HEK293 (cell line): ENCODE results near the gene GSTM1.

Experiments used
- CTCF ChIA-PET: fragments of 350-600 bp; formaldehyde crosslinking; extraction: SDS; loops from one replicate; lab custom pipeline; 2021; ENCODE audit warnings: antibody characterized with exemption; lab: Yijun Ruan, JAX
- POLR2A ChIA-PET: fragments of 300-600 bp; formaldehyde crosslinking; extraction: SDS; loops from one replicate; lab custom pipeline; 2020; ENCODE audit warnings: antibody characterized with exemption, inconsistent platforms; lab: Yijun Ruan, JAX
- H3K27ac ChIP-seq: fragments of 200-500 bp; sonication (Bioruptor generic); 2 replicates; pipeline ENCODE4 v1.5.1; 2014; ENCODE audit warnings: low read depth, low read length, control low read depth, inconsistent platforms; ENCODE audit errors: extremely low read depth
- H3K36me3 ChIP-seq, 2 experiments: fragments of 200-500 bp in 1 of 2; sonication (Bioruptor generic) in 1 of 2; 1 replicate in 1 of 2; 2 replicates in 1 of 2; pipeline ENCODE4 v1.5.1; 2014 to 2017; ENCODE audit warnings: inconsistent platforms in 2 of 2, low read length in 2 of 2; ENCODE audit not compliant: control insufficient read depth in 2 of 2, insufficient read depth in 1 of 2
- H3K4me1 ChIP-seq: fragments of 200-500 bp; sonication (Bioruptor generic); 2 replicates; pipeline ENCODE4 v1.5.1; 2014; ENCODE audit warnings: mild to moderate bottlenecking, low read length, inconsistent platforms; ENCODE audit not compliant: control insufficient read depth, insufficient read depth
- H3K4me3 ChIP-seq: 2 replicates; pipeline ENCODE4 v1.5.1; 2011; ENCODE audit warnings: low read depth, mild to moderate bottlenecking, control low read depth, low read length, moderate library complexity
- H3K9me3 ChIP-seq: fragments of 200-500 bp; sonication (Bioruptor generic); 2 replicates; pipeline ENCODE4 v1.5.1; 2014; ENCODE audit warnings: low read depth, low read length, inconsistent platforms; ENCODE audit not compliant: control insufficient read depth, insufficient read depth
- GLIS1 ChIP-seq: fragments of 450-650 bp; formaldehyde crosslinking; IDR thresholded peaks from 2 replicates; pipeline ENCODE4 v1.5.1; 2016; ENCODE audit warnings: missing biosample characterization, missing genetic modification characterization
- HOXA7 ChIP-seq: sonication (generic); formaldehyde crosslinking; IDR thresholded peaks from 2 replicates; pipeline ENCODE4 v1.8.1; 2022; ENCODE audit warnings: missing genetic modification reagents, borderline replicate concordance
- KLF1 ChIP-seq: fragments of 450-650 bp; formaldehyde crosslinking; IDR thresholded peaks from 2 replicates; pipeline ENCODE4 v1.5.1; 2016; ENCODE audit warnings: missing biosample characterization, missing genetic modification characterization
- REPIN1 ChIP-seq: fragments of 450-650 bp; formaldehyde crosslinking; IDR thresholded peaks from 2 replicates; pipeline ENCODE4 v1.5.1; 2017; ENCODE audit warnings: missing biosample characterization, missing genetic modification characterization, low read depth
- TCF7L2 ChIP-seq: IDR thresholded peaks from 2 replicates; pipeline ENCODE4 v1.6.1; 2011; ENCODE audit warnings: low read depth, mild to moderate bottlenecking, inconsistent platforms, low read length, moderate library complexity, borderline replicate concordance
- ZBTB21 ChIP-seq: fragments of 450-650 bp; formaldehyde crosslinking; IDR thresholded peaks from 2 replicates; pipeline ENCODE4 v1.5.1; 2017; ENCODE audit warnings: missing biosample characterization, missing genetic modification characterization
- ZNF112 ChIP-seq: fragments of 450-650 bp; formaldehyde crosslinking; IDR thresholded peaks from 2 replicates; pipeline ENCODE4 v1.5.0; 2017; ENCODE audit warnings: missing biosample characterization, missing genetic modification characterization
- ZNF133 ChIP-seq: fragments of 450-650 bp; formaldehyde crosslinking; IDR thresholded peaks from 2 replicates; pipeline ENCODE4 v1.5.1; 2016; ENCODE audit warnings: missing biosample characterization, missing genetic modification characterization
- ZNF202 ChIP-seq: fragments of 450-650 bp; formaldehyde crosslinking; IDR thresholded peaks from 2 replicates; pipeline ENCODE4 v1.5.1; 2016; ENCODE audit warnings: missing biosample characterization, missing genetic modification characterization, borderline replicate concordance
- ZNF274 ChIP-seq, 2 experiments: fragments of 200-500 bp in 1 of 2; fragments of 450-650 bp in 1 of 2; sonication (Bioruptor generic) in 1 of 2; formaldehyde crosslinking in 1 of 2; IDR thresholded peaks; 2 replicates each; pipeline versions ENCODE4 v1.5.1 to v1.6.1; 2014 to 2016; ENCODE audit warnings: borderline replicate concordance in 1 of 2, inconsistent platforms in 1 of 2, low read length in 1 of 2, missing biosample characterization in 1 of 2, missing genetic modification characterization in 1 of 2
- ZNF473 ChIP-seq: fragments of 450-650 bp; formaldehyde crosslinking; IDR thresholded peaks from 2 replicates; pipeline ENCODE4 v1.5.1; 2017; ENCODE audit warnings: missing biosample characterization, missing genetic modification characterization
- ZNF48 ChIP-seq: fragments of 450-650 bp; formaldehyde crosslinking; IDR thresholded peaks from 2 replicates; pipeline ENCODE4 v1.5.1; 2016; ENCODE audit warnings: missing biosample characterization, missing genetic modification characterization
- ZNF510 ChIP-seq: fragments of 450-650 bp; formaldehyde crosslinking; IDR thresholded peaks from 2 replicates; pipeline ENCODE4 v1.5.1; 2018; ENCODE audit warnings: mild to moderate bottlenecking, missing genetic modification characterization, missing biosample characterization; ENCODE audit not compliant: insufficient replicate concordance
- ZNF549 ChIP-seq: fragments of 450-650 bp; IDR thresholded peaks from 2 replicates; pipeline ENCODE4 v1.5.1; 2018; ENCODE audit warnings: missing biosample characterization, missing genetic modification characterization, mild to moderate bottlenecking, inconsistent platforms, moderate library complexity
- ZNF658 ChIP-seq: fragments of 450-650 bp; formaldehyde crosslinking; IDR thresholded peaks from 2 replicates; pipeline ENCODE4; 2016; ENCODE audit warnings: missing biosample characterization, missing genetic modification characterization
- ZNF768 ChIP-seq: fragments of 450-650 bp; formaldehyde crosslinking; IDR thresholded peaks from 2 replicates; pipeline ENCODE4 v1.5.1; 2018; ENCODE audit warnings: missing biosample characterization, mild to moderate bottlenecking, missing genetic modification characterization
- ZNF792 ChIP-seq: fragments of 450-650 bp; formaldehyde crosslinking; IDR thresholded peaks from 2 replicates; pipeline ENCODE4 v1.5.1; 2016; ENCODE audit warnings: missing biosample characterization, missing genetic modification characterization
- ZNF830 ChIP-seq: fragments of 450-650 bp; IDR thresholded peaks from 2 replicates; pipeline ENCODE4 v1.5.0; 2018; ENCODE audit warnings: missing biosample characterization, missing genetic modification characterization, low read depth, mild to moderate bottlenecking, moderate library complexity
- ZNF843 ChIP-seq: fragments of 450-650 bp; formaldehyde crosslinking; IDR thresholded peaks from 2 replicates; pipeline ENCODE4 v1.5.1; 2016; ENCODE audit warnings: missing biosample characterization, missing genetic modification characterization
- TF ChIP-seq, protein P1 (sequence below): fragments of 450-650 bp; formaldehyde crosslinking; IDR thresholded peaks from 2 replicates; pipeline ENCODE4 v1.5.1; 2017; ENCODE audit warnings: missing biosample characterization, missing genetic modification characterization
- TF ChIP-seq, protein P2 (sequence below): fragments of 450-650 bp; formaldehyde crosslinking; IDR thresholded peaks from 2 replicates; pipeline ENCODE4 v1.5.1; 2016; ENCODE audit warnings: missing biosample characterization, missing genetic modification characterization, borderline replicate concordance
- TF ChIP-seq, protein P3 (sequence below): fragments of 450-650 bp; formaldehyde crosslinking; IDR thresholded peaks from 2 replicates; pipeline ENCODE4 v1.5.1; 2017; ENCODE audit warnings: missing biosample characterization, missing genetic modification characterization
- TF ChIP-seq, protein P4 (sequence below): fragments of 450-650 bp; formaldehyde crosslinking; IDR thresholded peaks from 2 replicates; pipeline ENCODE4 v1.5.1; 2017; ENCODE audit warnings: missing biosample characterization, missing genetic modification characterization

The GSTM1 gene

DNA sequence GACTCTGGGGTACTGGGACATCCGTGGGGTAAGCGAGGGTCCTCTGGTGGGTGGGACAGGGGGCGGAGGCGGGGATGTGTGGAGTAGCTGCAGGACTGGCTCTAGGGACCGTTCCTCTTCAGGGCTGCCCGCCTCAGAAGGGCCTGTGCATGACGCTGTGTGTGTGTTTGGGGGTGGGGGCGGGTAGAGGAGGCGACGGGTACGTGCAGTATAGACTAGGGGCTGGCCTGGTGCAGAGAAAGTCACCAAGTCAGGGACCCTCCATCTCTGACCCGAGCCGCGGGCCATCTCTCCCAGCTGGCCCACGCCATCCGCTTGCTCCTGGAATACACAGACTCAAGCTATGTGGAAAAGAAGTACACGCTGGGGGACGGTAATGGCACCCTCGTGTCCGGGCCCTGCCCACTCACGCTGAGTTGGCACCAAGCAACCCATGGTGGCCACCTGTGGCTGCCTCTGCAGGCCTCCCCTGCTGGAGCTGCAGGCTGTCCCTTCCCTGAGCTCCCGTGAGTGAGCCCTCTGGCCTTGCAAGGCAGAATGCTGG is 24.8 kb downstream of the GSTM1 start:
- no peaks in the 10 kb centered on the region for H3K36me3 ChIP-seq
- POLR2A ChIA-PET = no interaction called here
- TF ChIP-seq TCF7L2 (no peak), ZNF658 (tag by site-specific recombination) (no peak), ZNF792 (no peak), ZNF48 (tag by site-specific recombination) (no peak), ZNF112 (tag by site-specific recombination) (no peak), ZNF549 (tag by site-specific recombination) (no peak), ZNF133 (tag by site-specific recombination) (no peak), GLIS1 (no peak)
- TF ChIP-seq, protein P1, sequence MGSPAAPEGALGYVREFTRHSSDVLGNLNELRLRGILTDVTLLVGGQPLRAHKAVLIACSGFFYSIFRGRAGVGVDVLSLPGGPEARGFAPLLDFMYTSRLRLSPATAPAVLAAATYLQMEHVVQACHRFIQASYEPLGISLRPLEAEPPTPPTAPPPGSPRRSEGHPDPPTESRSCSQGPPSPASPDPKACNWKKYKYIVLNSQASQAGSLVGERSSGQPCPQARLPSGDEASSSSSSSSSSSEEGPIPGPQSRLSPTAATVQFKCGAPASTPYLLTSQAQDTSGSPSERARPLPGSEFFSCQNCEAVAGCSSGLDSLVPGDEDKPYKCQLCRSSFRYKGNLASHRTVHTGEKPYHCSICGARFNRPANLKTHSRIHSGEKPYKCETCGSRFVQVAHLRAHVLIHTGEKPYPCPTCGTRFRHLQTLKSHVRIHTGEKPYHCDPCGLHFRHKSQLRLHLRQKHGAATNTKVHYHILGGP = no peak
- TF ChIP-seq, protein P2, sequence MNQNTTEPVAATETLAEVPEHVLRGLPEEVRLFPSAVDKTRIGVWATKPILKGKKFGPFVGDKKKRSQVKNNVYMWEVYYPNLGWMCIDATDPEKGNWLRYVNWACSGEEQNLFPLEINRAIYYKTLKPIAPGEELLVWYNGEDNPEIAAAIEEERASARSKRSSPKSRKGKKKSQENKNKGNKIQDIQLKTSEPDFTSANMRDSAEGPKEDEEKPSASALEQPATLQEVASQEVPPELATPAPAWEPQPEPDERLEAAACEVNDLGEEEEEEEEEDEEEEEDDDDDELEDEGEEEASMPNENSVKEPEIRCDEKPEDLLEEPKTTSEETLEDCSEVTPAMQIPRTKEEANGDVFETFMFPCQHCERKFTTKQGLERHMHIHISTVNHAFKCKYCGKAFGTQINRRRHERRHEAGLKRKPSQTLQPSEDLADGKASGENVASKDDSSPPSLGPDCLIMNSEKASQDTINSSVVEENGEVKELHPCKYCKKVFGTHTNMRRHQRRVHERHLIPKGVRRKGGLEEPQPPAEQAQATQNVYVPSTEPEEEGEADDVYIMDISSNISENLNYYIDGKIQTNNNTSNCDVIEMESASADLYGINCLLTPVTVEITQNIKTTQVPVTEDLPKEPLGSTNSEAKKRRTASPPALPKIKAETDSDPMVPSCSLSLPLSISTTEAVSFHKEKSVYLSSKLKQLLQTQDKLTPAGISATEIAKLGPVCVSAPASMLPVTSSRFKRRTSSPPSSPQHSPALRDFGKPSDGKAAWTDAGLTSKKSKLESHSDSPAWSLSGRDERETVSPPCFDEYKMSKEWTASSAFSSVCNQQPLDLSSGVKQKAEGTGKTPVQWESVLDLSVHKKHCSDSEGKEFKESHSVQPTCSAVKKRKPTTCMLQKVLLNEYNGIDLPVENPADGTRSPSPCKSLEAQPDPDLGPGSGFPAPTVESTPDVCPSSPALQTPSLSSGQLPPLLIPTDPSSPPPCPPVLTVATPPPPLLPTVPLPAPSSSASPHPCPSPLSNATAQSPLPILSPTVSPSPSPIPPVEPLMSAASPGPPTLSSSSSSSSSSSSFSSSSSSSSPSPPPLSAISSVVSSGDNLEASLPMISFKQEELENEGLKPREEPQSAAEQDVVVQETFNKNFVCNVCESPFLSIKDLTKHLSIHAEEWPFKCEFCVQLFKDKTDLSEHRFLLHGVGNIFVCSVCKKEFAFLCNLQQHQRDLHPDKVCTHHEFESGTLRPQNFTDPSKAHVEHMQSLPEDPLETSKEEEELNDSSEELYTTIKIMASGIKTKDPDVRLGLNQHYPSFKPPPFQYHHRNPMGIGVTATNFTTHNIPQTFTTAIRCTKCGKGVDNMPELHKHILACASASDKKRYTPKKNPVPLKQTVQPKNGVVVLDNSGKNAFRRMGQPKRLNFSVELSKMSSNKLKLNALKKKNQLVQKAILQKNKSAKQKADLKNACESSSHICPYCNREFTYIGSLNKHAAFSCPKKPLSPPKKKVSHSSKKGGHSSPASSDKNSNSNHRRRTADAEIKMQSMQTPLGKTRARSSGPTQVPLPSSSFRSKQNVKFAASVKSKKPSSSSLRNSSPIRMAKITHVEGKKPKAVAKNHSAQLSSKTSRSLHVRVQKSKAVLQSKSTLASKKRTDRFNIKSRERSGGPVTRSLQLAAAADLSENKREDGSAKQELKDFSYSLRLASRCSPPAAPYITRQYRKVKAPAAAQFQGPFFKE = no peak
- no peaks in the 10 kb centered on the region for H3K9me3 ChIP-seq
- H3K4me1 ChIP-seq = no peaks in the 10 kb centered on the region
- H3K27ac ChIP-seq = no peak overlapping the region
- H3K4me3 ChIP-seq = no peak overlapping the region
- CTCF ChIA-PET = interaction anchor here (0.6 kb wide), 1 partner anchor 8 kb away, joined by 4 read pairs; no protein-coding TSS in a partner anchor

DNA sequence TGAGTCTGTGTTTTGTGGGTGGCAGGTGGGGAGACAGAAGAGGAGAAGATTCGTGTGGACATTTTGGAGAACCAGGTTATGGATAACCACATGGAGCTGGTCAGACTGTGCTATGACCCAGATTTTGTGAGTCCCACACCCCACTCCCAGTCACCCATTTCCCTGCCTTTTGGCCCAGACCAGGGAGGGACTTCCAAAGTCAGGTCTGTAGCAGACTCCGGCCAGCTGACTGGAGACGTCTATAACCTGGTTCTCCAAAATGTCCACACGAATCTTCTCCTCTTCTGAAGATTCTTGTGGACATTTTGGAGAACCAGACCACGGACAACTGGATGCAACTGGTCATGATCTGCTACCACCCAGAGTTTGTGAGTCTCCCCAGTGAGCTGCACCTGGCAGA is 26.0 kb downstream of the GSTM1 start:
- Histone ChIP-seq H3K4me1 (no peaks in the 10 kb centered on the region), H3K4me3 (no peak overlapping the region), H3K36me3 (no peaks in the 10 kb centered on the region), H3K27ac (no peak overlapping the region), H3K9me3 (no peaks in the 10 kb centered on the region)
- TF ChIP-seq ZNF768 = no peak
- TF ChIP-seq, protein P3, sequence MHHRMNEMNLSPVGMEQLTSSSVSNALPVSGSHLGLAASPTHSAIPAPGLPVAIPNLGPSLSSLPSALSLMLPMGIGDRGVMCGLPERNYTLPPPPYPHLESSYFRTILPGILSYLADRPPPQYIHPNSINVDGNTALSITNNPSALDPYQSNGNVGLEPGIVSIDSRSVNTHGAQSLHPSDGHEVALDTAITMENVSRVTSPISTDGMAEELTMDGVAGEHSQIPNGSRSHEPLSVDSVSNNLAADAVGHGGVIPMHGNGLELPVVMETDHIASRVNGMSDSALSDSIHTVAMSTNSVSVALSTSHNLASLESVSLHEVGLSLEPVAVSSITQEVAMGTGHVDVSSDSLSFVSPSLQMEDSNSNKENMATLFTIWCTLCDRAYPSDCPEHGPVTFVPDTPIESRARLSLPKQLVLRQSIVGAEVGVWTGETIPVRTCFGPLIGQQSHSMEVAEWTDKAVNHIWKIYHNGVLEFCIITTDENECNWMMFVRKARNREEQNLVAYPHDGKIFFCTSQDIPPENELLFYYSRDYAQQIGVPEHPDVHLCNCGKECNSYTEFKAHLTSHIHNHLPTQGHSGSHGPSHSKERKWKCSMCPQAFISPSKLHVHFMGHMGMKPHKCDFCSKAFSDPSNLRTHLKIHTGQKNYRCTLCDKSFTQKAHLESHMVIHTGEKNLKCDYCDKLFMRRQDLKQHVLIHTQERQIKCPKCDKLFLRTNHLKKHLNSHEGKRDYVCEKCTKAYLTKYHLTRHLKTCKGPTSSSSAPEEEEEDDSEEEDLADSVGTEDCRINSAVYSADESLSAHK = no peak
- TF ChIP-seq REPIN1 (tag by site-specific recombination) = no peak
- no peak for TF ChIP-seq ZNF274 (IDR thresholded peaks at IDR 0.05; ENCODE audit: low read length)
- no peak for TF ChIP-seq ZNF274 (tag by site-specific recombination; IDR thresholded peaks at IDR 0.05; ENCODE audit: borderline replicate concordance)
- no peak for TF ChIP-seq ZNF473 (tag by site-specific recombination)
- TF ChIP-seq, protein P4, sequence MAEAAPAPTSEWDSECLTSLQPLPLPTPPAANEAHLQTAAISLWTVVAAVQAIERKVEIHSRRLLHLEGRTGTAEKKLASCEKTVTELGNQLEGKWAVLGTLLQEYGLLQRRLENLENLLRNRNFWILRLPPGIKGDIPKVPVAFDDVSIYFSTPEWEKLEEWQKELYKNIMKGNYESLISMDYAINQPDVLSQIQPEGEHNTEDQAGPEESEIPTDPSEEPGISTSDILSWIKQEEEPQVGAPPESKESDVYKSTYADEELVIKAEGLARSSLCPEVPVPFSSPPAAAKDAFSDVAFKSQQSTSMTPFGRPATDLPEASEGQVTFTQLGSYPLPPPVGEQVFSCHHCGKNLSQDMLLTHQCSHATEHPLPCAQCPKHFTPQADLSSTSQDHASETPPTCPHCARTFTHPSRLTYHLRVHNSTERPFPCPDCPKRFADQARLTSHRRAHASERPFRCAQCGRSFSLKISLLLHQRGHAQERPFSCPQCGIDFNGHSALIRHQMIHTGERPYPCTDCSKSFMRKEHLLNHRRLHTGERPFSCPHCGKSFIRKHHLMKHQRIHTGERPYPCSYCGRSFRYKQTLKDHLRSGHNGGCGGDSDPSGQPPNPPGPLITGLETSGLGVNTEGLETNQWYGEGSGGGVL = no peak
- no peak for TF ChIP-seq ZNF843 (tag by site-specific recombination)
- no peak for TF ChIP-seq HOXA7 (CRISPR knock-in tag)
- TF ChIP-seq ZNF202 (tag by site-specific recombination) = no peak
- TF ChIP-seq ZNF510 (tag by site-specific recombination) = no peak
- TF ChIP-seq ZNF830 = no peak
- TF ChIP-seq KLF1 (tag by site-specific recombination) = no peak
- no peak for TF ChIP-seq ZBTB21
- POLR2A ChIA-PET = no interaction called here
- CTCF ChIA-PET = no interaction called here
